Cardiac septum (tissue), 1 donor: Measurements from ENCODE around the gene WDR64. TPM values are rescaled to one million over a fixed set of nuclear protein-coding genes. Genes with fewer than 3 reads are reported as not detected.
"Not testable (repeated sequence)": the region's sequence is repeated elsewhere in the genome, so short reads cannot be mapped to it uniquely, and the experiment has no call there.

ENCODE experiments used
- DNase-seq: peaks from one replicate; pipeline ENCODE4 v3.0.0-alpha.2; 2020; ENCODE audit warnings: low spot score
- intact Hi-C: fragments of 100-400 bp; cut with DNase I; formaldehyde crosslinking; loops from one replicate; pipeline ENCODE4 v1.14.0; 2022
- total RNA-seq: library from RNA; stranded (reverse); fragmentation: NEBNext Ultra II Directional; extraction: Animal tissue kit (Norgen Biotek cat#: 25700); gene quantifications from one replicate; pipeline ENCODE4 v1.2.1, GENCODE V29; 2021
- donor health status: DM: no; HTN: no; CAD: no.

Gene WDR64
- total RNA-seq, 1 donor from 2014 or later: not detected

- no peak for DNase-seq
- intact Hi-C loops: no loop called here
These were observed 65.9 kb downstream of the WDR64 start for GRCh38 chr1:241717975-241718374.

GRCh38 chr1:241721011-241721410 lies 68.9 kb downstream of the WDR64 start:
- intact Hi-C loops: no loop called here
- DNase-seq: no peak

- no peak for DNase-seq
- intact Hi-C loops: no loop called here
These were observed 70.9 kb downstream of the WDR64 start for GRCh38 chr1:241722947-241723346.

- intact Hi-C loops: no loop called here
- no peak for DNase-seq
These were observed 72.8 kb downstream of the WDR64 start for GRCh38 chr1:241724741-241725356.

DNA sequence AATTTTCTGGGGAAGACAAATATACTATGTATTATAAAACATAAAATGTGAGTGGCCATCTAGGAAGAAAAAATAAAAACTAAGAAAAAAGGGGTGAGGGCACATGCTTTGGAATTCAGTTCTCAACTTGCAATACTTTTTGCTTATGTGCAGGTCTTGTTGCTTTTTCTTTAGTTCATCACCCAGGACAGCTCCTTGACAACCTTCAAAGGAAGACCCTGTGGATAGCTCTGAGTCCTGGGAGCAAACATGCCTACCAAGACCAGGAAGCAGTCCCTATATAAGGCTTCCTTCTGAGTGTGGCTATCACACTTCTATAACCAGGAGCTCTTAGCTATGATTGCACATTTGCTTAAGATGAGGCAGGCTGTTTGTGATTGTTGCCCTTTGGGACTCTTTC lies 78.0 kb downstream of the WDR64 start:
- DNase-seq: no peak
- intact Hi-C loops: no loop called here

GRCh38 chr1:241733899-241734298 lies 81.8 kb downstream of the WDR64 start:
- no peak for DNase-seq
- intact Hi-C loops: no loop called here

DNA sequence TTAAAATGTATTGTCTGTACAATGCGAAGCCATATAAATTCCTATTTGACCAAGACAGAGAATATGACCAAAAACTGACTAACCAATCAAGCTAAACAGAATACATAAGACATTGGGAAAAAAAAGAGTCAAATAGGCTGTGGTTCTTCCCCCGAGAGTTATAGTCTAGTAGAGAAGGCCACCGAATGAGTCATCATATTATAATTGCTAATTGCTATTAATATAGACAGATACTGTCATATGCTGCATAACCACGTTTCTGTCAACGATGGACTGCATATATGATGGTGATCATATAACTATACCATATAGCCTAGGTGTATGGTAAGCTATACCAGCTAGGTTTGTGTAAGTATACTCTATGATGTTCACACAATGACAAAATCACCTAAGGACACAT lies 82.5 kb downstream of the WDR64 start:
- intact Hi-C loops: no loop called here
- no peak for DNase-seq

- DNase-seq, intact Hi-C loops: not testable (repeated sequence)
These were observed 83.4 kb downstream of the WDR64 start for GRCh38 chr1:241735493-241735926.

GRCh38 chr1:241736387-241736786 lies 84.3 kb downstream of the WDR64 start:
- intact Hi-C loops: no loop called here
- DNase-seq: no peak

DNA sequence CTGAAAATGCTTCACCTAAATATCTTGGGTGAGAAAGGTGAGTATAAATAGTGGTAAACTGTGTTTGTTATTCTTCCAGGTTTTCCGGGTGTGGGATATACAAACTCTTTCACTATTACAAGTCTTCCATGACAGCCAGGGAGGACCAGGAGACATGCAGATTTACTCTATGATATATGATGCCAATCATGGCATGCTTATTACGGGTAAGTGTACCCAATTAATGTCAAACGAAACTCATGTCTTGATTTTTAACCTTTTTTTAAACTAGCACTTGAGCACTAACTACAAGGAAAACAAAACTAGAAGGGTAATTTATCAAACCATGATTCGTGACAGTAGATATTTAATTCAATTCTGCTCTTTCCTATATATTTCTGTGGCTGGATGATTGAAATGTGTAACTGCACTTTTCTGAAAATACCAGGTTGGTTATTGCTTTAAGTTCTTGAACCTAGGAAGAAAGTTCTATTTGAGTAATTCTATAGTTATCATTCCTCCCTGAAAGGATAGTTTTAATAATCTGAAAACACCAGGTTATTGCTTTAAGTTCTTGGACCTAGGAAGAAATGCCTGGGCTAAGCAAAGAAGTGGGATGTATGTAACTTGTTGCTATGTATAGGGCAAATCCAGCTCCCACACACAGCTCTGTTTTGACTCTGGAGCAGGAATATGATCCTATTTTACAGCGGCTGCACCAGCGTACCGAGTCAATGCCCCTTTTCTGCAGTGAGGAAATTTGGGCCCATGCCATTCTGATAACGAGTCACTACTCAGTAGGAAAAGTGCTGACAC lies 86.4 kb downstream of the WDR64 start:
- intact Hi-C loops: no loop called here
- DNase-seq: no peak

GRCh38 chr1:241742084-241742483 lies 90.0 kb downstream of the WDR64 start:
- DNase-seq: no peak
- intact Hi-C loops: no loop called here

DNA sequence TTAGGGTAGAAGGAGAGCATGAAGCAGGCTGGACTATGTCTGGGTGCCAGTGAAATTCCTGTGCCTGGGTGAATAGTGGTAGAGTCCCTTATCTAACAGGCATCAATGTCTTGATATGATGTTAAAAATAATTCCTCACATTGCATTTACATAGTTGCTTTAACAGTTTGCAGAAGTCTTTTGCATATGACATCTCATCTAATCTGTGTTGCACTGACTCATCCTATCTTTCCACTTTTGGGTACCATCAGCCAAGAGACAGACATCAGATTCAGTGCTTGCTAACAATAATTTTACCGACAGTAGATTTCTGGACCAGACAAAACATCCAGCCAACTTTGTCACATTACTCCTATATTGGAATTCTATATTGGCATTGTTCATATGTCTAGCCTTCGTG lies 92.5 kb downstream of the WDR64 start:
- intact Hi-C loops: no loop called here
- DNase-seq: no peak

DNA sequence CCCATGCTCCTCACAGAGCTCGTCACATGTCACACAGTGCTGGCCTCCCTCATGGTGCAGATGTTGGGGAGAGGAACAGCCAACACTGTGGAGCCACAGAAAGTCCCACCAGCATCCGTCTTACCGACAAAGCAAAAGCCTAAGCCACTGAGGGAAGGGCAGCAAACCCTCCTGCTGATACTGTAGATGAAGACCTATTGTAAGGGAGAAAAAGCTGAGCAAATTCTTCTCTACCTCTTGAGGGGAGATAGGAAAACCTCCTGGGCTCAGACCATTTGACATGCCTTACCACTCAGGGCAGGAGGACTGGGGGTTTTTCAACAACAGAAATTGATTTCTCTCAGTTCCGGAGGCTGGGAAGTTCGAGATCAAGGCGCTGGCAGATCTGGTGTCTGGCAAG lies 95.9 kb downstream of the WDR64 start:
- no peak for DNase-seq
- intact Hi-C loops: no loop called here

DNA sequence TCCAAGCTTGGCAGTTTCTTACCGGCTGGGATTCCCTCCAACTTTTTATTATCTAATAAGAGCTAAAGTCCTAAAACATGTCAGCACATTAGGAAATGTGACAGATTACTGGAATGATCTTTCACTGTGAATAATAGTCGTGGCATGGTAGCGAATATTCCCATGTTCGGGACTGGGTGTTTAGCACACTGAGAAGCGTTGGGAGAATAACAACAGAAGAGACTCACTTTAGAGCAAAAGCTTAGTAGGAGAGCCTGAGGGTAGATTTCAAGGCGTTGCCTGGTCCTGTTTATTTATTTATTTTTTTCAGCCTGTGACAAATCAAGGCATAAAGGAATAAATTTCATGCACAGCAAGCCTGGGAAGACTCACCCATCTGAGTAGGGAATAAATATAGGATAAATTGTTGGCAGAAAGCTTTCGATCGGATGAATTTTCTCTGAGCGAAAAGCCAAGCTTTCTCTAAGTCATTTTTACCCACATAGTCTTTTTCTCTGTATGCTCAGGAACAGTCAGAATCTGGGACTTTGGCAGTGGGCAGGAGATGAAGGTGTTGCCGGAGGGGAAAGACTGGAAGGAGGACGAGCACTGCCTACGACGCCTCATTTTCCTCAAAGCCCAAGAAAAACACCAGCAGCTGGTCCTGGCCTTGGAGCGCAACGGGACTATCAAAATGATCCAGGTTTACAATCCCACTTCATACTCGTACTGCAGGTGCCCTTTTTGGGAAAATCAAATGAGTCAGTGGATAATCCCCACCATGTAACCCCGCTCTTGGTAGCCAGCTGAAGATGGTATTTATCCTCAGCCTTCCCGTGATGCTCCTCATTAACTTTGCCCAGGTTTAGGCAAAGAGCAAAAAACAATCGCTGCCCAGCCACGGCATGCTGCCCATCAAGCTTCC lies 97.2 kb downstream of the WDR64 start:
- intact Hi-C loops: no loop called here
- no peak for DNase-seq

GRCh38 chr1:241749945-241750695 lies 98.0 kb downstream of the WDR64 start:
- intact Hi-C loops: no loop called here
- no peak for DNase-seq

DNA sequence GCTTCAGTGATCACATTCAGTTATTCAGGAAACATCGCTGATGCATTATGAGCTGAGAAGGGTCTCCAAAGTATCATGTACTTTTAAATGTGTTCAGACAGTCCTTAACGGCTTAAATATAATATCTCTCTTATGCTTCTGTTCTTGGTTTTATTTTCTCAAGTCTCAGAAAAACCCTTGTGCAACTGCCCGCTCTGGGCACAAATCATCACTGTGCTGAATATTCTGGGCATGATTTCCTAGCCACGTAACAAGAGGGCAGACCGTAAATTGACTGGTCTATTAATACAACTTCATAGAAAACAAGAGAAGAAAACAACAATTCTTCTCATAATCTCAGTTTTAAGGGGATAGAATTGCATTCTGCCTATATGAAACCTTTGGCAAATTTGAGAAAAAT lies 99.4 kb downstream of the WDR64 start:
- no peak for DNase-seq
- intact Hi-C loops: no loop called here

DNA sequence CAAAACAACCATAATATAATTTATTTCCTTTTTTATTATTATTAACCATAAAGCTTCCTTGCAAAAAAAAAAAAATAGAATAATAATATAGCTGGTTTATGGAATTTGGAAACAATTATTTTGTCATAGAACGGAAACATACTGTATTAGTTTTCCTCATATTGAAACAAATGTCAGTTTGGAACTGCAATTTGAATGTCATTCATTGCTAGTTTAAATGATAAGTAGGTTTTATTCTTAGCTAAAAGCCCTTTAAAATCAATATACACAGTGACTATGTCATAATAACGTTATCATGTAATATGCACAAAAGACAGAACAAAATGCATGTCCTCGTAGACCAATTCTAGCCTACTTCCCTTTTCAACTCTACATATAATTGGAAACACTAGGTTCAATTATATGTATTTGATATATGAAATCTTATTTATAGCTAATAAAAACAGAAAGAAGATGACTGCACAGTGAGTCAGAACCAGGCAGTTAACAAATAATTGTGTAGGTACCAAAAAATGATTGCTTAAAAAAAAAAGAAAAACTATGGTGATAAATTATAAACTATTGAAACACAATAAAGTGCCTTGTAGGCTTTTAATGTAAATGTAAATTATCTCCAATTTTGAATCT lies 110.7 kb downstream of the WDR64 start:
- intact Hi-C loops: no loop called here
- DNase-seq: no peak

GRCh38 chr1:241765390-241765789 lies 113.3 kb downstream of the WDR64 start:
- intact Hi-C loops: no loop called here
- DNase-seq: no peak

DNA sequence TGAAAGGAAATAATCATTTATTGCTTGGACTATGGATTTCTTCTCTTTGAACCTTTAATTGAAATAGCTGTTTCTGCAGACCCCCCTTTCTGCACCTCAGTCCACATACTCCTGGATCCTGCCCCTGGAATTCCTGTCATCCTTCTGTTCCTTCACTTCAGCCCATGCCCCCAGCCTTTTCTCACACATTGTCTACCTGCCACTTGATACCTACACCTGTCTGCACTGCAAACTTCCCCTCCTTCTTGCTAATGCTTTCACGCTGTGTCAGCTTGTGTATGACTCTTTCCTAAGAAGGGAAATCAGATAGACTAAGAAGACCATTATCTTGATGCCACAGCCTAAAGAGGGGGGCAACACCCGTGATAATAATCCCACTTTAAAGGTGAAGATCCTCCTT lies 115.7 kb downstream of the WDR64 start:
- intact Hi-C loops: no loop called here
- no peak for DNase-seq
